ENCODE measurements around the gene RASD2.

The RASD2 gene

DNA sequence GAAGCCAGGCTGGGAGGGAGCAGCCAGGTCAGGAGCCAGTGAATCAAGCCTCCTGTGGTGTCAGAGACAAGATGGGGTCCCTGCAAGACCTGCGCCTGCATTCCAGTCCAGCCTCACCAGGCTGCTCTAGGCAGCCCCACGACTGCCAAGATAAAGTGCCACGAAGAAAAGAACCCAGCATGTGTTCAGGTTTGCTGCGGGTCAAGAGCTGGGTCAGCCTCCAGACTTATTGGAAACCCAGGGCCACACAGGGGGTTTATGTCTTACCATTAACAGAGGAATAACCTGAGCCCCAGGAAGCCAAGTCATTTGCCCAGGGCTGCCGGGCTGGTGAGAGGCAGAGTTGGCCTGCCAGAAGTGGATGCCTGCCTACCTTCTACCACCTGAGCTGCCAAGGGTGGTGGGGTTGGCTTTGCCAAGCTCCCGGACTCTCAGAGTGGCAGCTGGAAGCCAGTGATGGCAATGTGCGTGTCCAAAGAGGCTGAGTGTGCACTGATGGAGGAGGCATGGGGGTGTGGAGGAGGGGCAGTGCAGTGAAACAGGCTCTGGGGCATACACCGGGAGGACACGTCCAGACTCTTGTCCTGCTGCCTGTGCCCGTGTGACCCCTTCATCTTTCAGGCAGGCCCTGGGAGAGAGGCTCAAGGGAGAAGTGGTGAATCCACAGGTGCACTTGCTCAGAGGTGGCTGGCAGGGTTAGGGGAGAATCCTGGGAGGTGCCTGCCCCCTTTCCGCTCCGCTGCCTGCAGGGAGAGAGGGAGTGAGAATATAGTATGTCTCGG lies 1.7 kb downstream of the RASD2 start:
- FAIRE-seq: no peak

DNA sequence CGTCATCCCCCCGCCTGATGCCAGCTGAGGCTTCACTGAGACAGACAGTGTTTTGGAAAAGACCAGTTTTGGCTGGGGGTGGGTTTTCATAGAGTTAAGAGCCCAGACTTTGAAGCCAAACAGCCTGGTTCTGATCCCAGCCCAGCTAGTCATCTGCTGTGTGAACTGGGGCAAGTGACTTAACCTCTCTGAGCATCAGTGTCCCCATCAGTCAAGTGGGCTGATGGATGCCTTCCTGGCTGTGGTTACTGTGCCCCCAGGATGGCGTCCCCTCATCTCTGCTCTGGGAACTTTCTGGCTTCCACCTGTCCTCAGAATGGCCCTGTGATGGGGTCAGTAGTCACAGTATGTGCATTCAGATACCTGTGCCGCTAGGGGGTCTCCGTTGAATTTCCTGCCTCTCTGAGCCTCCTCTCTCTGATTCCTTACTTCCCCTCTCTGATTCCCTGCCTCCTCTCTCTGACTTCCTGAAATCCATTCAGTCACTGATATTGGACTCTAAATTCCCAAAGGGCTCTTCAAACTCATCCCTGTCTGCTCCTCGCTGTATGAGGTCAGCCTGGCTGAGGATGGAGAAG lies 2.4 kb downstream of the RASD2 start:
- FAIRE-seq: no peak

DNA sequence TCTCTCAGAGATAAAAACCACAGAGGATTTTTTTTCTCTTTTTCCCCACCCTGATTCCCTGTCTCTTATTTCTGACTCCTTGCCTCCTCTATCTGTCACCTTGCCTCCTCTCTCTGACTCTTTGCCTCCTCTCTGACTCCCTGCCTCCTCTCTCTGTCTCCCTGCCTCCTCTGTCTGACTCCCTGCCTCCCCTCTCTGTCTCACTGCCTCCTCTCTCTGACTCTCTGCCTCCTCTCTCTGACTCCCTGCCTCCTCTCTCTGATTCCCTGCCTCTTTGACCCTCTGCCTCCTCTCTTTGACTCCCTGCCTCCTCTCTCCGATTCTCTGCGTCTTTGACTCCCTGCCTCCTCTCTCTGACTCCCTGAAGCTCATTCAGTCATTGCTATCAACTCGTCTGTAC lies 3.1 kb downstream of the RASD2 start:
- FAIRE-seq: no peak

DNA sequence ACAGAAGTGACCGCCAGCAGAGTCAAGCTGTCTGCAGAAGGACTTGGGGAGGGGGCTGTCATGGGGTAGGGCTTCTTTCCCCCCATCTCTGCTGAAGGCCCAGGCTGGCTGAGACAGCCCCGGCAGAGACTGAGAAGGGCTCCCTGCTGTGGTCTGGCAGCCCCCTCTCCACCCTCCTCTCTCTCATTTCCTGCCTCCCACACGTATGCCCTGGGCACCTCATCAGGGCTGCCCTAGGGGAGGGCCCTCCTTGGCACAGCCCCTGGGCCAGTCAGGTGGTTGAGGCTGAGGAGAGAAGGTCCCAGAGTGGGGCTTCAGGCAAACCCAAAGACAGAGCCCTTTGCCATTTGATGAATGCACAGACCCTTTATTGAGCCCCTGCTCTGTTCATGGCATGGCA lies 3.6 kb downstream of the RASD2 start:
- no peak for FAIRE-seq

DNA sequence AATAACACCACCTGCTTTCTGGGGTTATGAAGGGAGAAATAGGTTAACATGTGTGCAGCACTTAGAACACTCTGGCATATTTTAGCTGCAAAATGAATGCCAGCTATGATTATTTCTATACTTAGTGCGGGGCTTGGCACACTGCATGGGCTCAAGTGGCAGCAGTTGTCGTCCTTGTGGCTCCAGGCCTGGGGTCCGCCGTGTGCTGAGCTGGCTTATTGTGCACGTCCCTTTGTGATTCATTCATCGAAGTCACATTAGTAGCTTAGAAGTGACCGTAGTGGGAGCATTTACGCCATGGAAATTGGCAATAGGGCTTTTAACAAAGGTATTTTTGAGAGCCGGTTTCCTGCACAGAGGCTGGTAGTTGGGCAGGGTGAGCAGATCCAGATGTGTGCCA lies 4.2 kb downstream of the RASD2 start:
- no peak for FAIRE-seq

DNA sequence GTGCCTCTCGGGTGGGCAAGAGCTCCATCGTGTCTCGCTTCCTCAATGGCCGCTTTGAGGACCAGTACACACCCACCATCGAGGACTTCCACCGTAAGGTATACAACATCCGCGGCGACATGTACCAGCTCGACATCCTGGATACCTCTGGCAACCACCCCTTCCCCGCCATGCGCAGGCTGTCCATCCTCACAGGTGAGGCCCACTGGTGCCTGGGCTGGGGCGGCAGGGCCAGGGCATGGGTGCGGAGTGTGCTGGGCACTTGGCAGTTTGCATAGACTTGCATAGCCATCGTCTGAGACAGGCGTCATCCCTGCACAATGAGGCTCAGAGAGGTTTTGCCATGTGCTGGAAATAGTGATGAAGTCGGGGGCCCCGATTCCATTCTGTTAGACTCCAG lies 6.3 kb downstream of the RASD2 start:
- FAIRE-seq: no peak

DNA sequence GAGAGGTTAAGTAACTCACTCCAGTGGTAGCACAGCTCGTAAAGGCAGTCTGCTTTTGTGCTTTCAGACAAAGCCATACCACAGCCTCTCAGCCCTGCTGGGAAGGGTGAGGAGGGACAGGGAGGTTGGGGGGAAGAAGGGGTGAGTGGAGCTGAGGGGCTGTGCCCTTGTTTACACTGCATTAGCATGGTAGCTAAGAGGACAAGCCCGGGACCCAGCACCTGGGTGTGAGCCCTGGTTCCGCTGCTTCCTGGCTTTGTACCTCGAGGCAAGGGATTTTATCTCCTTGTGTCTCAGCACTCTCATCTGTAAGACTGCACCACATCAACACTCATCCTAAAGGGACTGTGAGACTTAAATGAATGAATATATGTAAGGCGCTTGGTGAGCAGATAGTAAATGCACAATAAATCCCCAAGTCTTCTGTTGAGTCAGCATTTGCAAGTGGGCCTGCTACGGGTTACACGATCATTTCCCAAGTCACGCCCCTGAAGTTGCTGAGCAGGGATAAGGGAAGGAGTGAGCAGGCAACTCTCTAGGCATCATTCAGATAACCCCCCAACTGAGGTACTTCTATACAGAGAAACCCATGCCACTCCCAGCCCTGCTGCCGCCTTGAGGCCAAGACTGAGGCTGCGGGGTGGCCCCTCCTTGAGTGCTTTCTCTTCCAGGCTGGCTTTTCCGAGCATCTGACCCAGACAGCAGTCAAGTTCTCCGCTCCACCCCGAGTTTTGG lies 7.5 kb downstream of the RASD2 start:
- FAIRE-seq: no peak

DNA sequence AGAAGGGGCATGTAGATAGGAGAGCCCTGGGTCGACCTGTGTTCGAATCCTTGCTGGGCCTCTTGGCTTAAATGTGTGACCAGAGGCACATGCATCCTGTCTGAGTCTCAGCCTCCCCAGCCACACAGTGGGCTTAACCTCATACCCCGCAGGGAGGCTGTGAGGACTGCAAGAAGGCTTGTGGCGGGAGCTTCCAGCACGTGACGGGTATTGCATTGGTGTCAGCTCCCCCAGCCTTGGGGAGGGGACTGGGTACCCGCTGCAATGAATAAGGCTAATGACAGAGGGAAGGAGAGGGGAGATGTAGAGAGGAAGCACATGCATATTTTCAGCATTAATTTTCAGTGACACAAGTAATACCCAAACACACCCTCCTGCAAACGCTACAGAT lies 8.1 kb downstream of the RASD2 start:
- no peak for FAIRE-seq

DNA sequence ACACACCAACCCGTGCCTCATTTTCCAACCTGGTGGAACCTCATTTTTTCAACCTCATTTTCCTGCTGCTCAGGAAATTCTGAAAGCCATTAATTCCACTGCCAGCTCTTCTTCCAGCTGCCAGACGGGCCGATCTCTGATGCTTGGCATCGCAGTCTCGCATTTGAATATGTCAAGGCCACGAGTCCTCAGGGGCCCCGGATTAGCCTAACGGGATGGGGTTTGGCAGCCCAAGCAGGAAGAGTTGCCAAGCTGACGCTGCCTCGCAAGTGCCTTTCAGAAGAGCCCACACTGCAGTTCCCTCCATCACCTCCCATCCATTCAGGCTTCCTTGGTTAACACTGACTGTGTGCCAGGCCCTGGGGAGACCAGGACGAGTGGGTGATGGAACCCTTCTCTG lies 8.7 kb downstream of the RASD2 start:
- no peak for FAIRE-seq

DNA sequence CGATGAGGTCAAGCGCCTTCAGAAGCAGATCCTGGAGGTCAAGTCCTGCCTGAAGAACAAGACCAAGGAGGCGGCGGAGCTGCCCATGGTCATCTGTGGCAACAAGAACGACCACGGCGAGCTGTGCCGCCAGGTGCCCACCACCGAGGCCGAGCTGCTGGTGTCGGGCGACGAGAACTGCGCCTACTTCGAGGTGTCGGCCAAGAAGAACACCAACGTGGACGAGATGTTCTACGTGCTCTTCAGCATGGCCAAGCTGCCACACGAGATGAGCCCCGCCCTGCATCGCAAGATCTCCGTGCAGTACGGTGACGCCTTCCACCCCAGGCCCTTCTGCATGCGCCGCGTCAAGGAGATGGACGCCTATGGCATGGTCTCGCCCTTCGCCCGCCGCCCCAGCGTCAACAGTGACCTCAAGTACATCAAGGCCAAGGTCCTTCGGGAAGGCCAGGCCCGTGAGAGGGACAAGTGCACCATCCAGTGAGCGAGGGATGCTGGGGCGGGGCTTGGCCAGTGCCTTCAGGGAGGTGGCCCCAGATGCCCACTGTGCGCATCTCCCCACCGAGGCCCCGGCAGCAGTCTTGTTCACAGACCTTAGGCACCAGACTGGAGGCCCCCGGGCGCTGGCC lies 11.0 kb downstream of the RASD2 start:
- FAIRE-seq: no peak

DNA sequence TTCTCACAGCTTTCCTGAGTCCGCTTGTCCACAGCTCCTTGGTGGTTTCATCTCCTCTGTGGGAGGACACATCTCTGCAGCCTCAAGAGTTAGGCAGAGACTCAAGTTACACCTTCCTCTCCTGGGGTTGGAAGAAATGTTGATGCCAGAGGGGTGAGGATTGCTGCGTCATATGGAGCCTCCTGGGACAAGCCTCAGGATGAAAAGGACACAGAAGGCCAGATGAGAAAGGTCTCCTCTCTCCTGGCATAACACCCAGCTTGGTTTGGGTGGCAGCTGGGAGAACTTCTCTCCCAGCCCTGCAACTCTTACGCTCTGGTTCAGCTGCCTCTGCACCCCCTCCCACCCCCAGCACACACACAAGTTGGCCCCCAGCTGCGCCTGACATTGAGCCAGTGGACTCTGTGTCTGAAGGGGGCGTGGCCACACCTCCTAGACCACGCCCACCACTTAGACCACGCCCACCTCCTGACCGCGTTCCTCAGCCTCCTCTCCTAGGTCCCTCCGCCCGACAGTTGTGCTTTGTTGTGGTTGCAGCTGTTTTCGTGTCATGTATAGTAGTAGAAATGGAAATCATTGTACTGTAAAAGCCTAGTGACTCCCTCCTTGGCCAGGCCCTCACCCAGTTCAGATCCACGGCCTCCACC lies 11.7 kb downstream of the RASD2 start:
- FAIRE-seq: no peak

DNA sequence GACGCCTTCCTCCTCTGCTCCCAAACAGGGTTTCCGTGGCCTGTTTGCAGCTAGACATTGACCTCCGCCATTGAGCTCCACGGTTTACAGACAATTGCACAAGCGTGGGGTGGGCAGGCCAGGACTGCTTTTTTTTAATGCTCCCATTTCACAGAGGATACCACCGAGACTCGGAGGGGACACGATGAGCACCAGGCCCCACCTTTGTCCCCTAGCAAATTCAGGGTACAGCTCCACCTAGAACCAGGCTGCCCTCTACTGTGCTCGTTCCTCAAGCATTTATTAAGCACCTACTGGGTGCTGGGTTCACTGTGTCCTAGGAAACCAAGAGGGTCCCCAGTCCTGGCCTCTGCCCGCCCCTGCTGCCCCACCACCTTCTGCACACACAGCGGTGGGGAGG lies 12.2 kb downstream of the RASD2 start:
- FAIRE-seq: no peak

DNA sequence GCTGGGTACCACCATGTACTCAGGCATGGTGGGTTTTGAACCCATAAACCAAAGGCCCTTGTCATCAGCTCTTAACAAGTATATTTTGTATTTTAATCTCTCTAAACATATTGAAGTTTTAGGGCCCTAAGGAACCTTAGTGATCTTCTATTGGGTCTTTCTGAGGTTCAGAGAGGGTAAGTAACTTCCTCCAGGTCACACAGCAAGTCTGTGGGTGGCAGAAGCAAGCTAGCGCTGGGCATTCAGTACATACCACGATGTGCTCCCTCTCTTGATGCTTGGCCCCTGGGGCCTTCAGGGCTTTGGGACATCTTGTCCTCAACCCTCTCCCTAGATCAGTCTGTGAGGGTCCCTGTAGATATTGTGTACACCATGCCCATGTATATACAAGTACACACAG lies 12.7 kb downstream of the RASD2 start:
- FAIRE-seq: no peak

DNA sequence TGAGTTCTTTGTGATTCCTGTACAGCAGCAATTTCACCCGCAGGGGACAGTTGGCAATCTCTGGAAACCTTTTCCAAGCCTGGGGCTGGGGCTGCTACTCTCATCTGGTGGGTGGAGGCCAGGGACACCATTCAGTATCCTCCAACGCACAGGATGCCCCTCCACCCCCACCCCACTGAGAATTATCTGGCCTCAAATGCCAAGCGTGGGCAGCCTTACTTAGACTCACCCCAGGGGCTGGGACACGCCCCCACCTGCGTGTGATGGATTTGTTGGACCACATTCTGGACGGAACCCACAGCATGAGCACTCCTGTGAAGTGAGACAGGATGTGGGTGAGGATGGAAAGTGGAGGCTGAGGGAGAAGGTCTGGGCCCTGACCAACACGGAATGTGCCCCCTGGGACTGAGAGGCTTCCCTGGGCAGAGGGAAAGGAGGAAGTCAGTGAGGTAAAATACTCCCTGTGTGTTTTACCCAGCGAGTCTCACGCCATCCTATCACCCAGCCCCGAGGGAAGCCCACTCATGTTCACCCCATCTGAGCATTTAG lies 13.7 kb downstream of the RASD2 start:
- FAIRE-seq: no peak

DNA sequence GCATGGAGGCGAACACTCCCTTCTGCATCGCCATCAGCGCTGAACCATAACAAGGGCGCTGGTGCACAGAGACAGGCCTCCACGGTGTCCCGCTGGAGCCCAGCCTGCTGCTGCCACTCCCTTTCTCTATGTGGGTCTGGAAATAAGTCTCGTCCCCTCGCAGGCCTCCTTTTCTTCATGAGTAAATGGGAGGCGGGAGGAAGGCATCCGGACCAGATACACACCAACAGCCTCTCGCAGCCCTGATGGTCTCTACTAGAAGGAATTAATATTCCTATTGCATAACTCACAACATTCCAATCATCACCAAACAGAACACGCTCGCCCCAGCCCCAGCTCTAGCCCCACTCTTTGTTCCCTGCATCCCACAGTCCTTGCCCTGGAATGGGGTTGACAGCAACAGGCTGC lies 14.9 kb downstream of the RASD2 start:
- FAIRE-seq: no peak

DNA sequence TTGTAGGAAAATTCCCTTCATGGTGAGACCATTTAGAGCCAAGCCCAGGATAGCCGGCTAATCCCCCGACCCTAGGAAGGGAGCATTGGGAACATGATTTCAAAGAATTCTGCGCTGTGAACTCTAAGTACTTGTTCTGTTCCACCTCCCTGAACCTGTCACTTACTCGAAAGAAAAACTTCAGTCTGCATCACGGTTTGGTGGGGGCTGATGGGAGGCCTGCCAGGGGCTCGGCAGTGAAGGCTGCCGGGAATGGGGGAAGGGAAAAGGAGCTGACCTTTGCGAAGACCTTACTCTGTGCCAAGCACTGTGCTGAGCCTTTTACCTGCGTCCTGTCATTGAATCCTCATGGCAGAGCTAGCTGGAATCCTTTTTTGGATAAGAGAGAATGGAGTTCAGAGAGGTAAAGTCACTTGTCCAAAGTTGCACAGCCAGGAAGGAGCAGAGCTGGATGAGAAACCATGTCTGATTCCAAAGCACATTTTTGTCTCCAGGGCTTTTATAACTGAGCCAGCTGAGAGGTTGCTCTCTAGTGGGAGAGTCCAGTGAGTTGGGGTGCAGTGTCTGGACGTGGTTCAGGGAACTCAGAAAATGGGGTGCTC lies 15.4 kb downstream of the RASD2 start:
- no peak for FAIRE-seq

DNA sequence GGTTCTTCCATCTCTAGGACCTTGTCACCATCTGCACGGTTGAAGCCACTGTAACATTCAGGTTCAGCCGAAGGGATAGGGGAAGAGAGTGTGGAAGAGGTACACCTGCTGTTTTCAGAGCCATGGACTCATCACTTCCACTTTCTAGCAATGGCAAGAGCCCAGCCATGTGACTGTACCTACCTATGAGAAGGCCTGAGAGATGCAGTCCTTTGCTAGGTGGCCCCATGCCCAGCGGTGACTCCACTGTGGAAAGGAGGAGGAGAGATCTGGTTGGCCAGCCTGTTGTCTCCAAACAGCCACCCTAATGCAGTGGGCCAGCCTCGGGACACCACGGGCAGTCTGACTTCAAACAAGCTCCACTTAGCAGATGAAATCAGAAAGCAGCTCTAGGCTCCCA lies 16.0 kb downstream of the RASD2 start:
- no peak for FAIRE-seq

DNA sequence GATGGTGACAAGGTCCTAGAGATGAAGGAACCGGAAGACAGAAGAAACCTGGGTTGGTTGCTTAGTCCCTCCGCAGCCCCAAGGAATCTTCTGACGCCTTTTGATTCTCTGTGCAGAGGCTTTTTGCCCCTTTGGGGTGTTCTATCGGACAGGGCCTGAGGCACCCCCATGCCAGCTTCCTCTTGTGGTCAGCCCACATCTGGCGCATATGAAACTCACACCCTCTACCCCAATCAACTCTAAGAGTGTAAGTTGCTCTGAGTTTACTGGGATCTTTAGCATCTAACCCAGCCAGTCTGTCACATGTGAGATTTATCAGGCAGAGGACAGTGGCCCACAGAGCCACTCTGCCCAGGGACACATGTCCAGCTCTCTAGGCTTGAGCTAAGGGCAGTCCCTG lies 17.4 kb downstream of the RASD2 start:
- FAIRE-seq: no peak

DNA sequence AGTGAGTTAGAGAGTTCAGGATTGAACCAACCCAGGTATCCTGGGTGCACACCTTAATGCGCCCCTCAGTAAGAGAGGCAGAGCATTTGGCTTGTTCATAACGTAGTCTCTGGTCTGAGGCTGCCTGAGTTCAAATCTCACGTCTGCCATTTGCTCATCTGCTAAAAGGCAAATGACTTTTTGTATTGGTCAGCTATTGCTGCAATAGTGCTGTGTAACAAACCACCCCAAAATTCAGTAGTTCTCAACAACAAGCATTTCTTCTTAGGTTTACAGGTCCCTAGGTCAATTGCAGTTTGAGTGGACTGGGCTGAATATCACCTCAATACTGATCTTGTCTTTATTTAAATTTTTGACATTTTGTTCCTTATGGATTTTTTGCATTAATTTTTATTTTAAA lies 18.1 kb downstream of the RASD2 start:
- FAIRE-seq: no peak

DNA sequence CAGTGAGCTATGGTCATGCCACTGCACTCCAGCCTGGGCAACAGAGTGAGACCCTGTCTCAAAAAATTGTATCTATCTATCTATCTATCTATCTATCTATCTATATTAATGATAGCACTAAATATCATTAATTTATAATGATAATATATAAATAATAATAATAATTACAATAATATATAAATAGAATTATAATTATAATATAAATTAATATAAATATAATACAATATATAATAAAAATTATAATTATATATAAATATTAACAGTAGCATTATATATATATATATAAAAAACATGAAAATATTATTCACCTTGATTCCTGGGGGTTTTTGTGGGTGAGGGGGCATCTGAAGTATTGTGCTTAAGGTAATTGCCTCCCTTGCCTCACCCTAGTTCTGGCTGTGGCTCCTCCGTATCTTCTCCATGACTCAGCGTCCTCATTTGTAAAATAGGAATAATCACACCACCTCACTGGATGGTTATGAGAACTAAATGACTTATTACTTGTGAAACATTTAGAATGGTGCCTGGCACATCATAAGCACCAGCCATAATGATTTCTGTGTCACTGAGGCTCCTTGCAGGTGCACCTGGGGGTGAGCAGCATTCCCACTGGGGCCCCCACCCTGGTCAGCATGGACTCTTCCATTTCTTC lies 18.8 kb downstream of the RASD2 start:
- FAIRE-seq: peak; percentile 87

DNA sequence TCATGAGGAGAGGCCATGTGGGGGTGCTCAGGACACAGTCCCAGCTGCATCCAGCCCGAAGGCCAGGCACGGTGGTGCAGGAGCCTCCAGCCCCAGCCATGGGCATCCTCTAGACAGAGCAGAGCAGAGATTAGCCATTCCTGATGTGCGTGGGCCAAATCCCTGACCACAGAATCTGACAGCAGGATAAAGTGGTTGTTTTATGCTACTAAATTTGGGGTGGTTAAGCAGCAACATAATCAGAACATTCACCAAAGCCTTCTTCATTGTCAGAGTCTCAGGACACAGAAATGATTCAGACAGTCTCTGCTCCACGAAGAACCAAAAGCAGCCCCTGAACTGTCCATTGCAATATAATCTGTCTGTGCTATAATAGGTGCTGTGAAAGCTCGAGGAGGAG lies 19.7 kb downstream of the RASD2 start:
- no peak for FAIRE-seq

DNA sequence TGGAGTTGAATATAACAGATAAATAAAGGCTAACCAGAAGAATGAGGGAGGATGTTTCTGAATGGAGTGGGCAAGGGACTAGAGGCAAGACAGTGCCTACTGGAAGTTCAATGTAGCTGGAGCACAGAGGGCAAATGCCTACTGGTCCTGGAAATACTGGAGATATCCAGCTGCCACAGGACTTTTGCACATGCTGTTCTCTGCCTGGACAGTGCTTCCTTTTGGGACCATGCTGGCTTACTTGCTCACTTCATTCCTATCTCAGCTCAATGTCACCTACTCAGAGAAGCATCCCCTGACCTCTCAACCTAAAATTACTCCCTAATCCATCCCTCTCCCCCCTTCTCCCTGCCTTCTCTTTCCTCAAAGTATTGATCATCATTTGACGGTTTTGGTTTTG lies 20.2 kb downstream of the RASD2 start:
- FAIRE-seq: no peak

All from TTC549 (cell line).